Measurements from ENCODE around the gene LAMTOR2.

The LAMTOR2 gene

DNA sequence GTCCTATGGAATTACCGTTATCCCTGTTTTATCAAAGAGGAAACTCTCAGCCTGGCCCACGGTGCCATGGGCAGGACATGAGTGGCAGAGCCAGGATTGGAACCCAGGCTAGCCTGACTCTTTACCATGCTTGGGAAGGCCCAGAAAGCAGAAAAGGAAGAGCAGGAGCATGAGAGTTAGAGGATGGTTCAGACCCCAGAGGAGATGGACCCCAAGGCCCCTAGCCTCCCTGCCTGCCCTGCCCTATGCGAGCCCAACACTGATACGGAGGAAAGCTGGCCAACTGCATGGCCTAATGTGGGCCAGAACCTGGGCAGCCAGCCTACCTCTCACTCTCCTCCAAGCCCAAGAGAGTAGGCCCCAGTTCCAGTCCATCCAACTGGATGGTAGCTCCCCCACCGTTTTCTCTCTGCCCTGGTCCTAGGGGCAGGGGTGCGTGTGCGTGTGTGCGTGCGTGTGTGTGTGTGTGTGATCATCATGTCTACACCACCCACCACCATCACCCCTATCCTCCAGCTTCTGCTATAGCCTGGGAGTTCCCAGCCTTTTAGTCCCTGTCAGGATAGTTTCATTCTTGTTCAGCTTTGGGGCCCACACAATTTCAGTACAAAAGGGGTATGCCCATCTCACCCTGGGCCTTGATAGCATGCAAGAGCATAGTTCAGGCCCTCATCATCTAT is 43.1 kb downstream of the LAMTOR2 start:
- Histone ChIP-seq H3K36me3 (ENCODE audit: control insufficient read depth in 1 of 2, insufficient read depth in 2 of 2, low read length in 2 of 2) (no peaks in the 10 kb centered on the region), H3K9me3 (ENCODE audit: control insufficient read depth in 1 of 2, low read length in 2 of 2) (no peaks in the 10 kb centered on the region), H3K4me3 (ENCODE audit: low read depth in 1 of 2, low read length in 2 of 2) (no peak overlapping the region), H3K27ac (ENCODE audit: low read depth, low read length) (no peak overlapping the region), H3K27me3 (ENCODE audit: control insufficient read depth in 1 of 2, insufficient read depth in 2 of 2, low read length in 2 of 2) (no peaks in the 10 kb centered on the region), H3K9ac (ENCODE audit: low read depth in 1 of 2, low read length in 2 of 2) (no peak overlapping the region), H3K4me1 (ENCODE audit: control insufficient read depth in 1 of 2, insufficient read depth in 2 of 2, low read length in 2 of 2) (peaks cover 31 to 37% of the 10 kb centered on the region in 2 donors)

DNA sequence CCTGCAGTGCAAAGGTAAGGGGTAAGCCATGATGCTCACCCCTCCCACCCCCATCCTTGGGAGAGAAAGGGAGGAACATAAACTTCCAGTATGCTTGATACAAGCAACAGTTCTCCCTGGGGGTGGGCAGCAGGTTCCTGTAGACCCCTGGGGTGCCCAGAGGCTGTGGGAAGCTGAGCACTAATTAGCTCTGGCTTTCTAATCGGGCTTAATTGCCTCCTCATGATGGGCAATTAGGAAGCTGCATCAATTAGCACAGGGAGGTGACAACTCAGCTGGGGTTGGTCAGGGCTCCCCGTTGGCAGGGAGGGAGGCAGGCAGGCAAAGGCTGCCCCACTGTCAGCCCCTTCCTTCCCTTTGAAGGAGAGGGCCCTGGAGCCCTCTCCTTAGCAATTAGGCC is 44.2 kb downstream of the LAMTOR2 start:
- Histone ChIP-seq H3K27me3 (ENCODE audit: control insufficient read depth in 1 of 2, insufficient read depth in 2 of 2, low read length in 2 of 2) (no peaks in the 10 kb centered on the region), H3K9ac (ENCODE audit: low read depth in 1 of 2, low read length in 2 of 2) (no peak overlapping the region), H3K36me3 (ENCODE audit: control insufficient read depth in 1 of 2, insufficient read depth in 2 of 2, low read length in 2 of 2) (no peaks in the 10 kb centered on the region), H3K4me1 (ENCODE audit: control insufficient read depth in 1 of 2, insufficient read depth in 2 of 2, low read length in 2 of 2) (peaks cover 42 to 48% of the 10 kb centered on the region in 2 donors), H3K4me3 (ENCODE audit: low read depth in 1 of 2, low read length in 2 of 2) (no peak overlapping the region), H3K27ac (ENCODE audit: low read depth, low read length) (no peak overlapping the region), H3K9me3 (ENCODE audit: control insufficient read depth in 1 of 2, low read length in 2 of 2) (no peaks in the 10 kb centered on the region)

DNA sequence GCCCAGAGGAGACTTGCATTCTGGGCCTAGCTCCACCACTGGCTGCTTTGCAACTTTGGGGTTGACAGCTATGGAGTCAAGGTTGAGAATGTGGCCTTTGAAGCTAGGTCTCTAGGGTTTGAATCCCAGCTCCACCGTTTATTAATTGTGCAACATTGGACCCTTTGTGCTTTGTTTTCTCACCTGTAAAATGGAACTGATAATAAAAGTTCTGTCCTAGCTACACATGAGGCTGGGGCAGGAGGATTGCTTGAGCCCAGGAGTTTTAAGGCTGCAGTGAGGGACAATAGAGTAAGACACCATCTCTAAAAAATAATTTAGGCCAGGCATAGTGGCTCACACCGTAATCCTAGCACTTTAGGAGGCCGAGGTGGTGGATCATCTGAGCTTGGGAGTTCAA is 44.7 kb downstream of the LAMTOR2 start:
- no peak overlapping the region for H3K4me3 ChIP-seq (ENCODE audit: low read depth in 1 of 2, low read length in 2 of 2)
- peaks cover 47 to 53% of the 10 kb centered on the region in 2 donors for H3K4me1 ChIP-seq (ENCODE audit: control insufficient read depth in 1 of 2, insufficient read depth in 2 of 2, low read length in 2 of 2)
- H3K27ac ChIP-seq (ENCODE audit: low read depth, low read length): no peak overlapping the region
- H3K27me3 ChIP-seq (ENCODE audit: control insufficient read depth in 1 of 2, insufficient read depth in 2 of 2, low read length in 2 of 2): no peaks in the 10 kb centered on the region
- H3K9ac ChIP-seq (ENCODE audit: low read depth in 1 of 2, low read length in 2 of 2): no peak overlapping the region
- no peaks in the 10 kb centered on the region for H3K36me3 ChIP-seq (ENCODE audit: control insufficient read depth in 1 of 2, insufficient read depth in 2 of 2, low read length in 2 of 2)
- no peaks in the 10 kb centered on the region for H3K9me3 ChIP-seq (ENCODE audit: control insufficient read depth in 1 of 2, low read length in 2 of 2)

DNA sequence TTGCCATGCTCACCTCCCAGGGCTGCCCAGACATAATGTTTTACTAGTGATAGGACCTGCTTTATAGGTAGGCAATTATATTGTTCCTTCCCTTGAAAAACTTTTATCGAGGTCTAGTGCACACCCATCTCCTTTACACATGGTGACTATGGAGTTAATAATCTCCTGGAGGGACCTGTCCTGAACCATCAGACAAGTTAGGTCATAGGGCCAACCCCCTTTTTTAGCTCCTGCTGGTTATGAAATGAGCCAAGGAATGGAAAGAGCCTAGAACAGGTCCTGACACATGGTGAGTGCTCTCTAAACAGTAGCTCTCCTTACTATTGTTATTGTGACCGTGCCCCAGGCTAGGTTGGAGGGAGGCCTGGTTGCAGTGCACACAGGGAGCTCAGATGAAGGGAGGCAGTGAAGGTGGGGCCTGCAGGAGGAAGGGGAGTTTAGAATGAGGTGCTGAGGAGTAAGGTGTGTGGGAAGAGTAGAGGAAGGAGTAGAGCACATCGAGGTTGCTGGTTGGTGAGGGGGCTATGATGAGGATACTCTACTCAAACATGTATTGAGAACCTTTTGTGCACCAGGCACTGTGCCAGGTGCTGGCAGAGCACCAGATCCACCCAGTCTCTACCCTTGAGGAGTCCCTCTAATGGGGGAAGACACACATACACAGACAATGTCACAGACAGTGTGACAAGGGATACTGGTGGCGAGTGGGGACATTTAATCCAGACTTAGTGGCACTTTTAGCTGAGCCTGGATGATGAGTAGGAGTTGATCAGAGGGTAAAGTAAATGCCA is 45.8 kb downstream of the LAMTOR2 start:
- Histone ChIP-seq H3K27me3 (ENCODE audit: control insufficient read depth in 1 of 2, insufficient read depth in 2 of 2, low read length in 2 of 2) (no peaks in the 10 kb centered on the region), H3K9ac (ENCODE audit: low read depth in 1 of 2, low read length in 2 of 2) (no peak overlapping the region), H3K27ac (ENCODE audit: low read depth, low read length) (no peak overlapping the region), H3K9me3 (ENCODE audit: control insufficient read depth in 1 of 2, low read length in 2 of 2) (no peaks in the 10 kb centered on the region), H3K4me3 (ENCODE audit: low read depth in 1 of 2, low read length in 2 of 2) (no peak overlapping the region), H3K36me3 (ENCODE audit: control insufficient read depth in 1 of 2, insufficient read depth in 2 of 2, low read length in 2 of 2) (no peaks in the 10 kb centered on the region), H3K4me1 (ENCODE audit: control insufficient read depth in 1 of 2, insufficient read depth in 2 of 2, low read length in 2 of 2) (peaks cover 58 to 65% of the 10 kb centered on the region in 2 donors)

DNA sequence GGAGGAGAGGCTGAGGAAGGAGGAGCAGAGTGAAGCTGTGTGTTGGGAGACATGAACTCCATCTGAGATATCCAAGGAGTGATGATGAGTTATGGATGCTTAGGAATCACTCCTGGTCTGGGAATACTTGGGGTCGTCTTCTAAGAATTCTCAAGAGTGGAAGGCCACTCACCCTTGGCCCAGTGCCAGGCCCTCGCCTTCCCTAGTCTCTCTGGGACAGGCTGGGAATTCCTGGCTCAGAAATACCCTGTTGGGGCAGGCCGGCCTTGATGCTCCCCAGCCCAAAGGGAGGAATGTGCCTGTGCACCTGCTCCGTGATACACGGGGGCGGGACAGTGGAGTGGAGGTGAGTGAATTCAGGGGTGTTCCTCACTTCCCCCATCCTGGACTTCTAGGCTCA is 47.3 kb downstream of the LAMTOR2 start:
- Histone ChIP-seq H3K36me3 (ENCODE audit: control insufficient read depth in 1 of 2, insufficient read depth in 2 of 2, low read length in 2 of 2) (no peaks in the 10 kb centered on the region), H3K27ac (ENCODE audit: low read depth, low read length) (no peak overlapping the region), H3K9me3 (ENCODE audit: control insufficient read depth in 1 of 2, low read length in 2 of 2) (no peaks in the 10 kb centered on the region), H3K9ac (ENCODE audit: low read depth in 1 of 2, low read length in 2 of 2) (no peak overlapping the region), H3K27me3 (ENCODE audit: control insufficient read depth in 1 of 2, insufficient read depth in 2 of 2, low read length in 2 of 2) (no peaks in the 10 kb centered on the region), H3K4me1 (ENCODE audit: control insufficient read depth in 1 of 2, insufficient read depth in 2 of 2, low read length in 2 of 2) (peaks cover 59 to 62% of the 10 kb centered on the region in 2 donors), H3K4me3 (ENCODE audit: low read depth in 1 of 2, low read length in 2 of 2) (no peak overlapping the region)

DNA sequence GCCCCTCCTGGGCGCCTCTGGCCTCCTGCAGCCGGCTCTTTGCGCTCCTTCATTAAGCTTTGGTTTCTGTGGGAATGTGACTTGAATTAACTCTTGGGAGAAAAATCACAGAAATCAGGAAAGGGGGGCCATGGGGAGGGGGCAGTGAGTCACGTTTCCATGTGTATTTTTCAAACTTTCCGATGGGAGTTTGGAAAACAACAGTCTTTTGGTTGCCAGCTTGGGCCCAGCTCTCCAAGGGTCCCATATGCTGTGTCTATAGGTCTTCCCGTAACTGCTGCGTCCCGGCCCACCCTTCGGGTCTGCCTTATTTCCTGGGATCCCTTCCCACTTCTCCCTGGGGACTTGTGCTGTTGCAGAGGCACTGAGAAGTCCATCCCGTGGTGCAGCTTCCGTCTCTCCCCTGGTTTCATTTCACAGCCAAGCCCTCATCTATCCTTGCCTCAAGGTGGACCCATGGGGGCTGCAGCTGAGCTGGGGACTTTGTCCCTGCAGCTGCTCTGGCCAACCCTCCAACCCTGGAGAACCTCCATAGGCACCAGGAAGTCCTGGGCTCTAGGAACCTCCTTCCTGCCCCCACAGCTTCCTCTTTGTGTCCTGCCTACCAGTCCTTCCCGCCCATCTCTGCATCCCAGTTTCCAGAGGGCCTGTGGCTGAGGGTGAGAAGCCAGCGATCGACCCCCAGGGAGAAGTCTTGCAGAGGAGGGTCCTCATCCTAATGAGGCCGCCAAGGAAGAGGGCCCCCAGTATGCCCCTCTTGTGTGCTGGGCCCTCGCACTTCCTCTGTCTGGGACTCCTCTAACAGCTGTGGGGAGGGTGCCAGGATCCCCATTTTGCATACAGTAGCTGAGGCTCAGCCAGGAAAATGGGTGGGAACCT is 48.3 kb downstream of the LAMTOR2 start:
- Histone ChIP-seq H3K9me3 (ENCODE audit: control insufficient read depth in 1 of 2, low read length in 2 of 2) (no peaks in the 10 kb centered on the region), H3K4me1 (ENCODE audit: control insufficient read depth in 1 of 2, insufficient read depth in 2 of 2, low read length in 2 of 2) (peaks cover 58 to 60% of the 10 kb centered on the region in 2 donors), H3K27me3 (ENCODE audit: control insufficient read depth in 1 of 2, insufficient read depth in 2 of 2, low read length in 2 of 2) (no peaks in the 10 kb centered on the region), H3K9ac (ENCODE audit: low read depth in 1 of 2, low read length in 2 of 2) (peak overlapping the region; percentile 9 to 72), H3K4me3 (ENCODE audit: low read depth in 1 of 2, low read length in 2 of 2) (peak overlapping the region; percentile 25 to 36), H3K36me3 (ENCODE audit: control insufficient read depth in 1 of 2, insufficient read depth in 2 of 2, low read length in 2 of 2) (no peaks in the 10 kb centered on the region), H3K27ac (ENCODE audit: low read depth, low read length) (peak overlapping the region; percentile 93)

DNA sequence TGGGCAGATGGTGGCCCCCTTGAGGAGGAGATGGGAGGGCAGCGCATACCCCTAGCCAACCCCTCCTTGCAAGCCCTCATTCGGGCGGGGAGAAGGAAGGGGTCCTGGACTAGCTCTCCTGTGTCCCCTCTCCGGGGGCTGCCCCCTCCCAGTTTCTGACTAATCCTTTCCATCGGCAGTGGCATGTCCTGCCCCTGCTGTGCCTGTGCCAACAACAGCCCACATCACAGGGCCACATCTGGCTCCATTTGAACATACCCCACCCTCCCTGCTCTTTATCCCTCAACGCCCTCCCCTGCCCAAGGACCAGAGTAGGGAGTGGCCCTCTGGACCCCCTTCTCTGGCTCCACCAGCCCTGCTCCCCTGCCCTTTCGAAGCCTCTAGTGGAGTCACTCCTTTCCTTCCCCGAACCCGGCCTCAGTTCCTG is 49.0 kb downstream of the LAMTOR2 start:
- H3K4me3 ChIP-seq (ENCODE audit: low read depth in 1 of 2, low read length in 2 of 2): peak overlapping the region in 1 of 2 donors; percentile 36
- no peaks in the 10 kb centered on the region for H3K9me3 ChIP-seq (ENCODE audit: control insufficient read depth in 1 of 2, low read length in 2 of 2)
- H3K27me3 ChIP-seq (ENCODE audit: control insufficient read depth in 1 of 2, insufficient read depth in 2 of 2, low read length in 2 of 2): no peaks in the 10 kb centered on the region
- peaks cover 58 to 60% of the 10 kb centered on the region in 2 donors for H3K4me1 ChIP-seq (ENCODE audit: control insufficient read depth in 1 of 2, insufficient read depth in 2 of 2, low read length in 2 of 2)
- no peaks in the 10 kb centered on the region for H3K36me3 ChIP-seq (ENCODE audit: control insufficient read depth in 1 of 2, insufficient read depth in 2 of 2, low read length in 2 of 2)
- H3K27ac ChIP-seq (ENCODE audit: low read depth, low read length): peak overlapping the region; percentile 93
- H3K9ac ChIP-seq (ENCODE audit: low read depth in 1 of 2, low read length in 2 of 2): peak overlapping the region; percentile 52 to 72

DNA sequence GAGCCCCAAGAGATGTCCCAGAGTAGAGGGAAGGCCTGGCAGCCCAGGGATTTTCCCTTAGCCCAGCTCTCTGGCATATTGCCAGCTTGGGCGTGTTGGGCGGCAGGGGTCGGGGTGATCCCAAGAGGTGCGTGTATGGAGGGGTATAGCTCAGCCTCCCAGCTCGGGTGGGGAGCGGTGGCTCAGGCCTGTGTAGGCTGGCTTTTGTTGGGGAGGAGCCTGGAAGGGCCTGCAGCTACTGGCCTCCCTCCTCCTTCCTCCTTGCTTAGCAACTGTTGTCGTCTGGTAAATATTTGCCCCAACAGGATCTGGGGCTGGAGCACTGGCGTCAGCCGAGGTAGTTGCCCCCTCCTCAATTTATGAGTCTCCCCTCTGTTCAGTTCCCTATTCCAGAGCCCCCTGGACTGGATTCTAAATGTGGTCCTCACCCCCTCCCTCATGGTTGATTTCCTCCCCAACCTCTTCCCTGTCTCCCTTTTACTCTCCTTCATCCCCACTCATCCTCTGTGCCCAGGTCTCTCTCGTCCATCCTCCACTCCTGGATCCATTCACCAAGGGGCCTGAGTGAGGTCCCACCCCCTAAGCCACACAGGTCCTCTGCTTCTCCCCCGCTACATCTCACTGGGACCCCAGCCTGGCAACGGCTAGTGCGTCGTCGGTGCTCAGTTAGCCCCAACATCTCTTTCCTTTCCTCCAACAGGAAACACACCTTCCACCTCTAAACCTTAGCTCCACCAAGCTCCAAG is 49.7 kb downstream of the LAMTOR2 start:
- peak overlapping the region in 1 of 2 donors; percentile 68 for H3K4me3 ChIP-seq (ENCODE audit: low read depth in 1 of 2, low read length in 2 of 2)
- no peaks in the 10 kb centered on the region for H3K36me3 ChIP-seq (ENCODE audit: control insufficient read depth in 1 of 2, insufficient read depth in 2 of 2, low read length in 2 of 2)
- H3K9ac ChIP-seq (ENCODE audit: low read depth in 1 of 2, low read length in 2 of 2): peak overlapping the region; percentile 52 to 72
- H3K9me3 ChIP-seq (ENCODE audit: control insufficient read depth in 1 of 2, low read length in 2 of 2): no peaks in the 10 kb centered on the region
- H3K27ac ChIP-seq (ENCODE audit: low read depth, low read length): peak overlapping the region; percentile 93
- peaks cover 58 to 60% of the 10 kb centered on the region in 2 donors for H3K4me1 ChIP-seq (ENCODE audit: control insufficient read depth in 1 of 2, insufficient read depth in 2 of 2, low read length in 2 of 2)
- H3K27me3 ChIP-seq (ENCODE audit: control insufficient read depth in 1 of 2, insufficient read depth in 2 of 2, low read length in 2 of 2): no peaks in the 10 kb centered on the region

DNA sequence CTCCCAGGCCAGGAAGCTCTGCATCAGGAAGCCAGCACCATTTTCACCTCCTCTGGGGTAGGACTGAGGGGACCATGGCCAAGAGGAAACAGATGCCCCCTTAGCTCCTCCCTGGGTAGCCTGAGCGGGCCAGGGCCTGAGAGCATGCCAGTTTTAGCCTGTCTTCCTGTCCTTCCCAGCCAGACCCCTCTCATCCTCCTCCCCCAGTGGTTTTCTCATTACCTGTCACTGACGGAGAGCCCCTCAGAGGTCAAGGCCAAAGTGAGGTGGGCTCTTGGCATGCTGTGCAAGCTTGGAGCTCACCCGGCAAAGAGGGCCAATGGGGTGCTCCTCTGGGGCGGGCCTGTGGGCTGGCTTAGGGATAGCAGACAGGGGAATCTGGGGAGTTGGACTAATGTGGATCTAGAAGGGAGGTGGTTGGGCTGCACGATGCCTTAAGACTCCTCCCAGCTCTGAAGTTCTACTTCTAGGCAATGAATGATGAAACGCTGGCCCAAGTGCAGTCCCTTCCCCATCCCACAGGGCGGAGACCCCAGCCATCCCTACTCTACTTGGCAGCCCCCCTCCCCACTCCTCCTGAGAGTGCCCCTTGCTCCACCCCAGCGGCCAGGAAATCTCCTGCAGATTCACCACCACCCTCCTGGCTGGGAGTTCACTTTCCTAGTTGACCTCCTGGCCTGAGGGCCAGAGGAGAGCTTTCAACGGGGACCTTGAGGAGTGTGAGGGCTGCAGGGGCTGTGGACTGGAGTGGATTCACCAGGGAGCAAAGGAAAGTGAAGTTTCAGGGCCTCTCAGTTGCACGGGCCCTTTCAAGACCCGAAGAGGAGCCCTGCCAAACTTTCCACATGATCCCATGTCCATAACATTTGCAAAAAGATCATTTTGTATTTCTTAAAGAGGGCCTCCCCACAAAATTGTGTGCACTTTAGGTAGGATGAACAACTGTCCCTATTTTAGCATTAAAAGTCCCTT is 50.6 kb downstream of the LAMTOR2 start:
- no peaks in the 10 kb centered on the region for H3K9me3 ChIP-seq (ENCODE audit: control insufficient read depth in 1 of 2, low read length in 2 of 2)
- no peaks in the 10 kb centered on the region for H3K36me3 ChIP-seq (ENCODE audit: control insufficient read depth in 1 of 2, insufficient read depth in 2 of 2, low read length in 2 of 2)
- H3K27ac ChIP-seq (ENCODE audit: low read depth, low read length): peak overlapping the region; percentile 93
- no peaks in the 10 kb centered on the region for H3K27me3 ChIP-seq (ENCODE audit: control insufficient read depth in 1 of 2, insufficient read depth in 2 of 2, low read length in 2 of 2)
- peaks cover 56 to 58% of the 10 kb centered on the region in 2 donors for H3K4me1 ChIP-seq (ENCODE audit: control insufficient read depth in 1 of 2, insufficient read depth in 2 of 2, low read length in 2 of 2)
- peak overlapping the region in 1 of 2 donors; percentile 68 for H3K4me3 ChIP-seq (ENCODE audit: low read depth in 1 of 2, low read length in 2 of 2)
- H3K9ac ChIP-seq (ENCODE audit: low read depth in 1 of 2, low read length in 2 of 2): peak overlapping the region; percentile 58 to 85
